NCI-H1436 (cell line): ENCODE measurements around the gene SLC66A1.

ENCODE experiments used
- DNase-seq: peaks from one replicate; lab custom pipeline; 2025; lab: John Stamatoyannopoulos, UW

The SLC66A1 gene

DNA sequence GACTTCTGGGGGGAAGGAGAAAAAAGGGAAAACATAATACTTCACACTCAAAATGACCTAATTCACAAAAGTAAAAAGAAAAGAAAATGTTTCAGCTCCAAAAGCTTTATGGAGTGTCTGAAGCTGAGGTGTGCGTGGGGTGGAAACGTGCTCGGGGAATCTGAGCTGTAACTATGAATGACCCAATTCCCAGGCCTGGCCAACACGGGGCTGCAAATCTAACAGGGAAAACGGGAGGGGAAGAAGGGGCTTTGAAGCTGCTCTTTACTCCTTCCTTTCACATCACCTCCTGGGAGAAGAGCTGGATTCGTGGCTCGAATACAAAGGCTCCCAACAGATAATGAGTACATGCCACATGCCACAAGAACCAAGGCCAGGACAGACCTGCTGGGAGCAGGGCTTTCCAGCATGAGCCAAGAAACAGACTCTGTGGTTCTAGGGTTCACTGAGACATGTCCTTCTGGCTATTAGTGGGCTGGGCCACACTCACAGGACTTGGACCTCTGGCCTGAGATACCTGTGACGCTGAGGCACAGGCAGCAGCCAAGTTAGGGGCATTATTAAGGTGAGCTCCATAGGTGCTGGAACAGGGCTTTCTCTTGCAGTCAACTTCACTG, 51.5 kb downstream of the SLC66A1 start:
- no peak for DNase-seq

- no peak for DNase-seq
These were observed 53.6 kb downstream of the SLC66A1 start for GRCh38 chr1:19365721-19366120.

GRCh38 chr1:19366599-19367536, 54.7 kb downstream of the SLC66A1 start:
- DNase-seq: no peak

GRCh38 chr1:19367584-19368041, 55.5 kb downstream of the SLC66A1 start:
- DNase-seq: no peak

GRCh38 chr1:19368050-19368449, 55.9 kb downstream of the SLC66A1 start:
- DNase-seq: no peak

- DNase-seq: no peak
These were observed 56.8 kb downstream of the SLC66A1 start for GRCh38 chr1:19368964-19369363.

GRCh38 chr1:19369396-19370090, 57.4 kb downstream of the SLC66A1 start:
- DNase-seq: no peak

DNA sequence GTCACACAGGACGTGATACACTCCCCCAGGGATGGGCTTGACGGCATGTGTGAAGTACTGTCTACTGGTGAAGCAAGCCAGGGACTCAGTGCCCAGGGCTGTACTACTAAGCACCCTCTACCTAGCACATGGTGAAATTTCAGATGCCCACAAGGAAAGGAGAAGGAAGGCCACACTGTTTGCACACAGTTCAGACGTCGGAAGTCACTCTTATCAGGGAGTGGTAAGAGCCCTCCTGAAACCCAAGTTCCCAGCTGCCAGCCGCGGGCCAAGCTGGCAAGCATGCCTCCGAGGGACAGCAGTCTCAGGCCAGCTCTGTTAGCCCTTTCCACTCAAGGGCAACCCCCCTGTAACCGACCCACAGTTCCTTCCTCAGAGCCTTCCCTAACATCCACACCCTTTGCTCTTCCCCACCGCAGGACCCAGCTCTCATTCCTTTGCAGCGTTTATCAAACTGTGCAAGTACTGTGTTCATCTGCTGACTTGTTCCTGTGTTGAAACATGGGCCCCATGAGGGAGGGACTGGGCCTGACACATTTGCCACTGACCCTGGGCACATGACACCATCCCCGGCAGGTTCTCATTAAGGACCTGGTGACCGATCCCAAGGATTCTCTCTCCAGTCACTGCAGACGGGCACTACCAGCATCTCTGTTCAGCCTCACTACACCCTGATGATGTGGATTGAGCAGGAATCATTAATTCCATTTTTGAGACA, 58.5 kb downstream of the SLC66A1 start:
- no peak for DNase-seq

DNA sequence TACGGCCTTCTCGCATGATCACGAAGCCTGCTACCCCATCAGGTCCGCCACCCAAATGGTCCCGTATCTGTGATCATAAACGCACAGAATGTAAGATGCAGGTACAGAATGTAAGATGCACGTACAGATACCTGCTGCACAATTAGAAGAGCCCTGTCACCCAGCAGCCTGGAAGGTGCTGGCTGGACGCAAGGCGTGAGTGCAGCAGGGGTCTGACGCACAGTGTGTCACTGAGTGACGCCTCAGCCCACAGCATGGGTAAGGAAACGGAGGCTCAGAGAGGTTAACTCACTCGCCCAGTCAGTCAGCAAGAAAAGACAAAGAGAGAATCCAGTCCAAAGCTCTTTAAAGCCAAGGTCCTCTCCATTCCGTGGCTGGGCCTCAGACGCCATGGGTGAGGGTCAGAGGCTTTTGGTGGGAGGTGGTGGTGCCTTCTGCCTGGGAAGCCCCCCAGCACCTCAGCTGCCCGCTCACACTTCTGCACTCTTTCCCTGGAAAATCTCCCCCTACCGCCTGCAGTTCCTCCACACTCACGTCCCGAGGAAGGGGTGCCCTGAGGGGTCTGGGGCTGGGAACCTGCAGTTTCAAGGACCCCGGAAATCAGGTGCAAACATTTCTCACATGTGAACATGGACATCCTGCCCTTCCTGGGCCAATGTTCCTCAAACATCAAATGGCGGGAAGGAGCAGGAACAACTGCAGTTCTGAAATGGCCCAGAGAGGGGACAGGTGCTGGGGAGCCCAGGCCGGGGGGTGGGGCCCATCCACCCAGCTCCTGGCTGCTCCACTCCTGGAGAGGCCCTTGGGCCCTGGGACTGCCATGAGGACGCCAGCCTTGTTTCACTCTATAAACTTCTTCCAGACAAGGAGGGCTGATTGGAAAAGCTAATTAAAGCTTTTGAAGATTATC, 59.4 kb downstream of the SLC66A1 start:
- no peak for DNase-seq

- no peak for DNase-seq
These were observed 60.0 kb downstream of the SLC66A1 start for GRCh38 chr1:19372136-19372514.

DNA sequence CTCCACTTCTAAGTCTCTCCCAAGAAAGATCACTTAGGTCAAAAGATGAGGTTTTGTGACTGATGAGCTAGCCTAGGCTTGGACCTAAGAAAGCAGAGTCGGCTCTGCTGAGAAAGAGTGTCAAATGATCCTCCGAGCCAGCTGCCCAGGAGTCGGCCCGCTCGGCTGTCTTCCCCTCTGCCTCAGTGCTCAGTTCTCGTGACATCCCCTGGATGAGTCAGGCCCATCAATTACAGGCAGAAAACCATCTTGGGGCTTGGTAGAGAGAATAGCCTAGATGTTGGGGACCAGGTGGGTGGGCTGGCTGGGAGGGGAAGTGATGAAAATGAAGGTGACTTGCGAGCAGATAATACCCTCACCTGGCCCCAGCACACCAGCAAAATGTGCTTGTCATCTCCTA, 60.5 kb downstream of the SLC66A1 start:
- no peak for DNase-seq

DNA sequence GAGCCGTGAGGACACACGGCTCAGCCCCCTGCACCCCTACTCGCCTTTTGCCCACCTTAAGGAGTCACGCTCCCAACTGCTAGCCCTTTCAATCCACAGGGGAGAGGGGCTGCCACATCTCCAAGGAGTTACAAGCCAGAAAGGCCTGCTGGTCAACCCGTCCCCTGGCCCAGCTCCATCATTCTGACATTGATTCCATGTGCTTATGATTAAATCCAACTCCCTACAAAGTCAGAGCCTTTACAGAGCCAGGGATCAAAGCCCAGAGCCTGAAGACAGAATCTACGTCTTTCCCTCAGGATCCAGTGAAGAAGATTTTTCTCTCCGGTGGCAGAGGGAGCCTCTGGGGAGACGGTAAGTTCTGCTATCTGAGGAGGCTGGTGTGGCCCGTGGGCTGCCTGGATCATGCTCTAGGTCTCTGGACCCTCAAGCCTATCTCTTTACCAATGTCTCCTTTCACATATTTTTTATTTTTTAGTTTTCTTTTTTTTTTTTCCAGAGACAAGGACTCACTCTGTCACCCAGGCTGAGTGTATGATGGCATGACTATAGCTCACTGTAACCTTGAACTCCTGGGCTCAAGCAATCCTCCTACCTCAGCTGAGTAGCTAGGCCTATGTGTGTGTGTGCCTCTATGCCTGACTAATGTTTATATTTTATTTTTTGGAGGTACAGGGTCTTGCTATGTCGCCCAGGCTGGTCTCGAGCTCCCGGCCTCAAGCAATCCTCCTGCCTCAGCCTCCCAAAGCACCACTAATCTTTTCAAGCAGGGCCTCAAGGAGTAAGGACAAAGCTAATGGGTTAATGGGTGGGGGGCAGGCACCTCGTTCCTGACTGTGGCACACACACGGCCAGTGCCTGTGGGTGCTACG, 61.3 kb downstream of the SLC66A1 start:
- DNase-seq: no peak

- no peak for DNase-seq
These were observed 62.1 kb downstream of the SLC66A1 start for GRCh38 chr1:19374083-19374801.

GRCh38 chr1:19374926-19375325, 62.8 kb downstream of the SLC66A1 start:
- DNase-seq: no peak

DNA sequence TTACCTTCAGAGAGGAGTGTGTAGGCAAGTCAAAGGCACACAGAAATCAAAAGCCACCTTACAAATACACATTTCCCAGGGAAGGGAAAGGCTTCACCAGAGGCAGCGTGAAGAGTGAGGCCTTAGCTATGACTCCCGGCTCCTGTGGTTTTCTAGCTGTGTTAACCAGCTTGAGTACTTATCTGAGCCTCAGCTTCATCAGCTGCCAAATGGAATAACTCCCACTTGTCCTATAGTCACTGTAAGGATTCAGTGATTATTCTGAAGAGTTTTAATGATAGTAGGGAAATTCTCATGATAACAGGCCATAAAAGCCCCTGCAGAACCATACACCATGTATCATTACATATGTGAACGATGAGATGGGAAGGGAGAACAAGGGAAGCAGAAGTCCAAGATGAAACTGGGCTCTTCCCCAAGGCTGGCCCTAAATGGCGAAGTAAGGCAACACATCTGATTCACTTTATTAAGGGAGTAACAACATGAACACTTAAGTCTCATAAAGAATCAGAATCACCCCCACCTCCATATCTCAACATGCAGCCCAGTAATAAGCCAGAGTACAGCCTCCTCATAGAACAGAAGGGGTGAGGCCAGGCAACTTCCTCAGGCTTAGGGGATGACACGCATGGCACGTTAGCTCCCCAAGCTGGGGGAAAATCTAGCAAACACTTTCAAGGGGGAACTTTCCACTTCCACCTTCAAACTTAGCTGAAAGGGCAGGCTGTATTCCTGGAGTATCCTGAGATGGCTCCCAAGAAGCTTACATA, 63.7 kb downstream of the SLC66A1 start:
- DNase-seq: no peak

GRCh38 chr1:19376428-19377372, 64.6 kb downstream of the SLC66A1 start:
- DNase-seq: no peak
